Measurements from ENCODE around the gene TAF11. TPM values are rescaled to one million over a fixed set of nuclear protein-coding genes. Genes with fewer than 3 reads are reported as not detected.
"Not testable (repeated sequence)": the region's sequence is repeated elsewhere in the genome, so short reads cannot be mapped to it uniquely, and the experiment has no call there.

Gene TAF11, protein sequence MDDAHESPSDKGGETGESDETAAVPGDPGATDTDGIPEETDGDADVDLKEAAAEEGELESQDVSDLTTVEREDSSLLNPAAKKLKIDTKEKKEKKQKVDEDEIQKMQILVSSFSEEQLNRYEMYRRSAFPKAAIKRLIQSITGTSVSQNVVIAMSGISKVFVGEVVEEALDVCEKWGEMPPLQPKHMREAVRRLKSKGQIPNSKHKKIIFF
- 32.9 and 33.6 TPM in 2 replicates for total RNA-seq (2021)
- Bru-seq, nascent RNA, result percentile 86 among the genes with signal in this experiment
- BruChase-seq, experiment 1, labeled RNA remaining after a 2-hour chase, result percentile 93 among the genes with signal in this experiment
- BruChase-seq, experiment 2, labeled RNA remaining after a 6-hour chase, result percentile 88 among the genes with signal in this experiment
- long read RNA-seq, transcript TAF11-202 (4 exons, 1,465 nt), result minor isoform, 6 of 83 reads
- long read RNA-seq, transcript TAF11-201 (5 exons, 1,580 nt), result major isoform, 66 of 83 reads
- long read RNA-seq, partial matches to known transcripts, result 7 of 83 reads
- long read RNA-seq, other reads (novel, unspliced or antisense), result 3 of 83 reads

DNA sequence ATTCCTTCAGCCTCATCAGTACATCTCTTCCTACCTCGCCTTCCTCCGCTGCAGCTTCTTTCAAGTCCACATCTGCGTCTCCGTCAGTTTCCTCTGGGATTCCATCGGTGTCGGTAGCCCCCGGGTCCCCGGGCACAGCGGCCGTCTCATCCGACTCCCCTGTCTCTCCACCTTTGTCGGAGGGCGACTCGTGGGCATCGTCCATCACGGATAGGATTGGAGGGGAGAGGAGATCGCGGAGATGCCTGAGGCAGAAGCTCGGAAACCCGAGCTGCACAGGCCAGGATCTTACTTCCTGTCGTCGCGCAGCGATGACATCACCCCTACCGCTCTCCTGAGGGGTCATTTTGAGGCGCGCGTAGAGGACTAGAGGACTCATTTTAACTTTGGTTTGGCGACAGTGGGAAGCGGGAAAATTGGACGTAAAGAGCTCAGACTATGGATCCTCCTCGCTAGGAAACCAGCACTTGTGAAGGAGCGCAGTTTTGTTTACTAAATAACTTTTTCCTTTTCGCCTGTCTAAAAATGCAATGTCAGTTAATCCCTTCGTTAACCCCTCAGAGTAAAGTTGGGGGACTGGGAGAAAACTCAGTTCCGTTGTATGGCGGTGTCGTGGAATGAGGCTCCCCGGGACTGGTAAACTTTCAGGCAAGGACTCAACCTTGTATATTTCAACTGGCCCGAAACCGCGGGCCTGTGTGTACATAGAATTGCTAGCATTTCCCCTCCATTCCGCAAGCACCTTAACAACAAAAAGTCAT lies at the start of gene TAF11:
TAF11 (minus strand) TSS at position 290 of the 761 bp plus-strand sequence; CDS start at position 205, 85 bp downstream.
- BruUV-seq (replicated peaks), result TSS peak; percentile 89
- ChIA-PET POLR2A (ENCODE audit: low non-redundant PET) (interaction anchor here (0.6 to 0.7 kb wide), 2 partner anchors 46 to 65 kb away, joined by 3 to 4 read pairs; no protein-coding TSS in a partner anchor), CTCF (no interaction called here)

DNA sequence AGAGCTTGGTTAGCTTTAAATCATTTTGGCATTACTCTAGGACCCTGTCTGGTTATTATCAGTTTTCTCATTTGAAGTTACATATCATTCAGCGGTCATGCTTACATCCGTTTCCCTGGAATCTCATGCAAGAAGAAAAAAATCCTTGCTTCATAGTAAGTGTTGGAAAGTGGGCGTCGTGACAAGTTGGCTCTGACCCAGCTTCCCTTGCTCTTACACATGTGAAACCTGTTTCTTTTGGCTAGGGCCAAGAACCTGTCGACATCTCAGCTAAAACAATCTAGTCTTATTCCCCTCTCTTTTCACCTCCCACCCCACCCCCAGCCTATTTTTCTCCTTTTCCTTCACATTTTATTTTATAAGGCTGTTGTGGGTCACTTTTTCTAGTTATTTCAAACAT lies 46.7 kb upstream of the TAF11 start:
- H3K4me3 ChIP-seq (ENCODE audit: low read depth, low read length, poor library complexity, severe bottlenecking), result no peak overlapping the region
- ChIA-PET POLR2A (ENCODE audit: low non-redundant PET) (interaction anchor here (0.6 kb wide), 1 partner anchor 25 kb away, joined by 3 read pairs; no protein-coding TSS in a partner anchor), CTCF (no interaction called here)
- H3K9me3 ChIP-seq (ENCODE audit: low read depth, low read length, poor library complexity, severe bottlenecking), result no peaks in the 10 kb centered on the region
- TF ChIP-seq EZH2 (IDR thresholded peaks at IDR 0.05; ENCODE audit: borderline replicate concordance, low read depth, low read length, poor library complexity, severe bottlenecking), result no peak
- TF ChIP-seq, protein P1, sequence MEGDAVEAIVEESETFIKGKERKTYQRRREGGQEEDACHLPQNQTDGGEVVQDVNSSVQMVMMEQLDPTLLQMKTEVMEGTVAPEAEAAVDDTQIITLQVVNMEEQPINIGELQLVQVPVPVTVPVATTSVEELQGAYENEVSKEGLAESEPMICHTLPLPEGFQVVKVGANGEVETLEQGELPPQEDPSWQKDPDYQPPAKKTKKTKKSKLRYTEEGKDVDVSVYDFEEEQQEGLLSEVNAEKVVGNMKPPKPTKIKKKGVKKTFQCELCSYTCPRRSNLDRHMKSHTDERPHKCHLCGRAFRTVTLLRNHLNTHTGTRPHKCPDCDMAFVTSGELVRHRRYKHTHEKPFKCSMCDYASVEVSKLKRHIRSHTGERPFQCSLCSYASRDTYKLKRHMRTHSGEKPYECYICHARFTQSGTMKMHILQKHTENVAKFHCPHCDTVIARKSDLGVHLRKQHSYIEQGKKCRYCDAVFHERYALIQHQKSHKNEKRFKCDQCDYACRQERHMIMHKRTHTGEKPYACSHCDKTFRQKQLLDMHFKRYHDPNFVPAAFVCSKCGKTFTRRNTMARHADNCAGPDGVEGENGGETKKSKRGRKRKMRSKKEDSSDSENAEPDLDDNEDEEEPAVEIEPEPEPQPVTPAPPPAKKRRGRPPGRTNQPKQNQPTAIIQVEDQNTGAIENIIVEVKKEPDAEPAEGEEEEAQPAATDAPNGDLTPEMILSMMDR (conservative IDR thresholded peaks at IDR 0.05; ENCODE audit: low read depth, low read length), result no peak
- BruUV-seq (replicated peaks), result no TSS peak
- no peak for DNase-seq (ENCODE audit: low spot score)
- intact Hi-C loops (cut with micrococcal nuclease; ENCODE audit: unreplicated experiment), result no loop called here
- H3K4me1 ChIP-seq (ENCODE audit: insufficient read depth, low read length, poor library complexity, severe bottlenecking), result peaks cover 8% of the 10 kb centered on the region
- no peak overlapping the region for H3K27ac ChIP-seq (ENCODE audit: low read depth, low read length, poor library complexity, severe bottlenecking)
- H3K36me3 ChIP-seq (ENCODE audit: insufficient read depth, low read length, poor library complexity, severe bottlenecking), result no peaks in the 10 kb centered on the region
- no peaks in the 10 kb centered on the region for H3K27me3 ChIP-seq (replicated peaks; ENCODE audit: insufficient read depth, low read depth, low read length, poor library complexity)

More for the DNA sequence above, at the start of gene TAF11:
- no peaks in the 10 kb centered on the region for H3K27me3 ChIP-seq (replicated peaks; ENCODE audit: insufficient read depth, low read depth, low read length, poor library complexity)
- peak within 1 kb of the TSS; percentile 76 for H3K4me3 ChIP-seq (ENCODE audit: low read depth, low read length, poor library complexity, severe bottlenecking)
- intact Hi-C loops (cut with micrococcal nuclease; ENCODE audit: unreplicated experiment), result no loop called here
- H3K27ac ChIP-seq (ENCODE audit: low read depth, low read length, poor library complexity, severe bottlenecking), result peak within 1 kb of the TSS; percentile 76
- H3K4me1 ChIP-seq (ENCODE audit: insufficient read depth, low read length, poor library complexity, severe bottlenecking), result peaks cover 8% of the 10 kb centered on the region
- no peaks in the 10 kb centered on the region for H3K36me3 ChIP-seq (ENCODE audit: insufficient read depth, low read length, poor library complexity, severe bottlenecking)
- TF ChIP-seq EZH2 (IDR thresholded peaks at IDR 0.05; ENCODE audit: borderline replicate concordance, low read depth, low read length, poor library complexity, severe bottlenecking), result no peak
- TF ChIP-seq, protein P1 (conservative IDR thresholded peaks at IDR 0.05; ENCODE audit: low read depth, low read length), result no peak
- no peaks in the 10 kb centered on the region for H3K9me3 ChIP-seq (ENCODE audit: low read depth, low read length, poor library complexity, severe bottlenecking)
- DNase-seq (ENCODE audit: low spot score), result peak; percentile 97

DNA sequence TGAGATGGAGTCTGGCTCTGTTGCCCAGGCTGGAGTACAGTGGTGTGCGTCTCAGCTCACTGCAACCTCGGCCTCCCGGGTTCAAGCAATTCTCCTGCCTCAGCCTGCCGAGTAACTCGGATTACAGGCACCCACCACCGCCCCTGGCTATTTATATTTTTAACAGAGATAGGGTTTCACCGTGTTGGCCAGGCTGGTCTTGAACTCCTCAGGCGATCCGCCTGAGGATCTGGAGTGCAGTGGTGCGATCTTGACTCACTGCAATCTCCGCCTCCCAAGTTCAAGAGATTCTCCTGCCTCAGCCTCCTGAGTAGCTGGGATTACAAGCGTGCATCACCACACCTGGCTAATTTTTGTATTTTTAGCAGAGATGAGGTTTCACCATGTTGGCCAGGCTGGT lies 44.4 kb upstream of the TAF11 start:
- H3K36me3 ChIP-seq (ENCODE audit: insufficient read depth, low read length, poor library complexity, severe bottlenecking); H3K4me1 ChIP-seq (ENCODE audit: insufficient read depth, low read length, poor library complexity, severe bottlenecking); intact Hi-C loops (cut with micrococcal nuclease; ENCODE audit: unreplicated experiment); POLR2A ChIA-PET (ENCODE audit: low non-redundant PET); DNase-seq (ENCODE audit: low spot score); H3K27ac ChIP-seq (ENCODE audit: low read depth, low read length, poor library complexity, severe bottlenecking); H3K27me3 ChIP-seq (replicated peaks; ENCODE audit: insufficient read depth, low read depth, low read length, poor library complexity); CTCF ChIA-PET; BruUV-seq (replicated peaks); H3K4me3 ChIP-seq (ENCODE audit: low read depth, low read length, poor library complexity, severe bottlenecking); H3K9me3 ChIP-seq (ENCODE audit: low read depth, low read length, poor library complexity, severe bottlenecking): not testable (repeated sequence)

All from A673 (cell line).